ENCODE results near the gene TMED6. TPM values are rescaled to one million over a fixed set of nuclear protein-coding genes. Genes with fewer than 3 reads are reported as not detected.

TMED6 gene
- total RNA-seq, 1 experiment from 2014 or later, result 0.59 TPM

DNA sequence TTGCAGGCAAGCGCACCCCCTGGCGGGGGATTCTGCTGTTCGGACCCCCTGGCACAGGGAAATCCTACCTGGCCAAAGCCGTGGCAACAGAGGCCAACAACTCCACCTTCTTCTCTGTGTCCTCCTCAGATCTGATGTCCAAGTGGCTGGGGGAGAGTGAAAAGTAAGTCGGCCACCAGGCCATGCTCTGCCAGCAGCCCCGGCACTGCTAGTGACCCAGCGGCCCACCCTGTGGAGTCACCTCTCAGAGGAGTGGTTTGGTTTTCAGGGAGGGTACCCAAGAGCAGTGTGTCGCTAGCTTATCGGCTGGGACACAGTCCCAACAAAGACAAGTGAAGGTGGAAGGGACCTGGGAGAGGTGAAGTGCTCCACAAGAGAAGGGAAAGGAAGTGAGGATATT is 32.2 kb downstream of the TMED6 start:
- no peak overlapping the region for H3K4me3 ChIP-seq
- H4K20me1 ChIP-seq (ENCODE audit: insufficient read depth), result peaks cover 27% of the 10 kb centered on the region
- no peak overlapping the region for H3K27ac ChIP-seq
- no peak overlapping the region for H2AFZ ChIP-seq
- CTCF ChIA-PET, result no interaction called here
- no peaks in the 10 kb centered on the region for H3K4me1 ChIP-seq (replicated peaks; ENCODE audit: insufficient read depth)
- peaks cover 24% of the 10 kb centered on the region; the same call in 1 of the 2 replicates for H3K79me2 ChIP-seq (ENCODE audit: low read depth)
- peaks cover 11% of the 10 kb centered on the region; the same call in 1 of the 2 replicates for H3F3A ChIP-seq (ENCODE audit: insufficient read depth, low read depth)
- intact Hi-C loops (cut with micrococcal nuclease; ENCODE audit: unreplicated experiment), result no loop called here
- H3K9me2 ChIP-seq (ENCODE audit: insufficient read depth), result no peaks in the 10 kb centered on the region
- no TSS peak for BruUV-seq (replicated peaks)
- POLR2A ChIA-PET (ENCODE audit: unreplicated experiment), result no interaction called here
- no peaks in the 10 kb centered on the region for H3K9me3 ChIP-seq (ENCODE audit: insufficient read depth, low read depth)
- no peak overlapping the region for H3K4me2 ChIP-seq
- peaks cover 5% of the 10 kb centered on the region; the same call in 1 of the 2 replicates for H3K36me3 ChIP-seq (ENCODE audit: low read depth)
- TF ChIP-seq, protein P1, sequence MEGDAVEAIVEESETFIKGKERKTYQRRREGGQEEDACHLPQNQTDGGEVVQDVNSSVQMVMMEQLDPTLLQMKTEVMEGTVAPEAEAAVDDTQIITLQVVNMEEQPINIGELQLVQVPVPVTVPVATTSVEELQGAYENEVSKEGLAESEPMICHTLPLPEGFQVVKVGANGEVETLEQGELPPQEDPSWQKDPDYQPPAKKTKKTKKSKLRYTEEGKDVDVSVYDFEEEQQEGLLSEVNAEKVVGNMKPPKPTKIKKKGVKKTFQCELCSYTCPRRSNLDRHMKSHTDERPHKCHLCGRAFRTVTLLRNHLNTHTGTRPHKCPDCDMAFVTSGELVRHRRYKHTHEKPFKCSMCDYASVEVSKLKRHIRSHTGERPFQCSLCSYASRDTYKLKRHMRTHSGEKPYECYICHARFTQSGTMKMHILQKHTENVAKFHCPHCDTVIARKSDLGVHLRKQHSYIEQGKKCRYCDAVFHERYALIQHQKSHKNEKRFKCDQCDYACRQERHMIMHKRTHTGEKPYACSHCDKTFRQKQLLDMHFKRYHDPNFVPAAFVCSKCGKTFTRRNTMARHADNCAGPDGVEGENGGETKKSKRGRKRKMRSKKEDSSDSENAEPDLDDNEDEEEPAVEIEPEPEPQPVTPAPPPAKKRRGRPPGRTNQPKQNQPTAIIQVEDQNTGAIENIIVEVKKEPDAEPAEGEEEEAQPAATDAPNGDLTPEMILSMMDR (conservative IDR thresholded peaks at IDR 0.05), result no peak
- TF ChIP-seq EZH2 (IDR thresholded peaks at IDR 0.05; ENCODE audit: low read depth), result no peak
- no peak for DNase-seq
- no peaks in the 10 kb centered on the region for H3K27me3 ChIP-seq (ENCODE audit: insufficient read depth, low read depth)

DNA sequence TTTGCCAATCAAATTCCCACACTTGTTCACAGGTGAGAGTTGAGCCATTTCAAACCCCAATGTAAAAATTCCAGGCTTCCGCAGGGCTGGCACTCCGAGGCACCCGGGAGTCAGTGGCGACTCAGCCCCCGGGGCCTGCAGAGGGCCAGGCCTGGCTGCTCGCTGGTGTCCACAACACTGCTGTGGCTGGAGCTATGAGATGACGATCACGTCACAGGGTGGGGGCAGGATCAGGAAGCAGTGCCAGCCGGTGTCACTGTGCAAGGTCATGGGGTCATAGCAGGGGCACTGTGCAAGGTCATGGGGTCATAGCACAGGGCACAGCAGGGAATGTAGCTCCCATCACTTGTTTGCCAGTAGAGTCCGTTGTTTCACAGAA is 32.7 kb downstream of the TMED6 start:
- CTCF ChIA-PET, result no interaction called here
- no TSS peak for BruUV-seq (replicated peaks)
- no peak overlapping the region for H3K27ac ChIP-seq
- H3K27me3 ChIP-seq (ENCODE audit: insufficient read depth, low read depth), result no peaks in the 10 kb centered on the region
- H3K36me3 ChIP-seq (ENCODE audit: low read depth), result peaks cover 5% of the 10 kb centered on the region; the same call in 1 of the 2 replicates
- H3K4me3 ChIP-seq, result no peak overlapping the region
- no peaks in the 10 kb centered on the region for H3K4me1 ChIP-seq (replicated peaks; ENCODE audit: insufficient read depth)
- peaks cover 23% of the 10 kb centered on the region for H3K79me2 ChIP-seq (ENCODE audit: low read depth)
- H3K9me2 ChIP-seq (ENCODE audit: insufficient read depth), result no peaks in the 10 kb centered on the region
- TF ChIP-seq, protein P1 (conservative IDR thresholded peaks at IDR 0.05), result no peak
- no peak for TF ChIP-seq EZH2 (IDR thresholded peaks at IDR 0.05; ENCODE audit: low read depth)
- no peak for DNase-seq
- no peak overlapping the region for H2AFZ ChIP-seq
- peaks cover 23% of the 10 kb centered on the region for H4K20me1 ChIP-seq (ENCODE audit: insufficient read depth)
- H3F3A ChIP-seq (ENCODE audit: insufficient read depth, low read depth), result peaks cover 11% of the 10 kb centered on the region; the same call in 1 of the 2 replicates
- H3K4me2 ChIP-seq, result no peak overlapping the region
- intact Hi-C loops (cut with micrococcal nuclease; ENCODE audit: unreplicated experiment), result no loop called here
- POLR2A ChIA-PET (ENCODE audit: unreplicated experiment), result no interaction called here
- no peaks in the 10 kb centered on the region for H3K9me3 ChIP-seq (ENCODE audit: insufficient read depth, low read depth)

DNA sequence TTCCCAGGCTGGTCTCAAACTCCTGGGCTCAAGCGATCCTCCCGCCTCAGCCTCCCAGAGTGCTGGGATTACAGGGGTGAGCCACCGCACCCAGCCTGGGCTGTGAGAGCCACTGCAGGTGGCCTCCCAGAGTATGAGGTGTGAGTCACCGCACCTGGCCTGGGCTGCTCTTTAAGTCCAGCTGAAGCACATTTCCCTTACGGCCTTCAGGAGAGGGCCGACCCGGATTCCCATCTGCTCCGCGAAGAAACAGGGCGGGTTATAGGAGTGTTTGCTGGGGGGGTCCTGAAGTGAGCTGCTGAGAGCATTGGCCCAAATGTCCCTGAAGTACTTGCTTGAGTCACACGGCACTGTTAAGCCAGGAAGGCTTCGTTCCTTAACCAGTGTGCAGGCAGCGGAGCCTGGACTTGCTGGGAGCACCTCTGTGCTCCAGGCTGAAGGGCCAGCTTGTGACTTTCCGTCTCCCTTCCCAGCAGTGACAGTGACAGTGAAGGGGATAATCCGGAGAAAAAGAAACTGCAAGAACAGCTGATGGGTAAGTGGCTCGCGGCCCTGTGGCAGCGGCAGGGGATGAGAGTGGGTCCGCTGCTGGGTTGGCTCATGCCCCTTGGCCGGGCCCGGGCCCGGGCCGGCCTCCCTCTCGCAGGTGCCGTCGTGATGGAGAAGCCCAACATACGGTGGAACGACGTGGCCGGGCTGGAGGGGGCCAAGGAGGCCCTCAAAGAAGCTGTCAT is 33.2 kb downstream of the TMED6 start:
- Histone ChIP-seq H4K20me1 (ENCODE audit: insufficient read depth) (peaks cover 22% of the 10 kb centered on the region), H3F3A (ENCODE audit: insufficient read depth, low read depth) (peaks cover 13% of the 10 kb centered on the region; the same call in 1 of the 2 replicates), H3K79me2 (ENCODE audit: low read depth) (peaks cover 25% of the 10 kb centered on the region), H2AFZ (no peak overlapping the region), H3K27me3 (ENCODE audit: insufficient read depth, low read depth) (no peaks in the 10 kb centered on the region), H3K4me2 (no peak overlapping the region), H3K9me2 (ENCODE audit: insufficient read depth) (no peaks in the 10 kb centered on the region), H3K4me3 (no peak overlapping the region), H3K27ac (no peak overlapping the region), H3K9me3 (ENCODE audit: insufficient read depth, low read depth) (no peaks in the 10 kb centered on the region), H3K36me3 (ENCODE audit: low read depth) (peaks cover 8% of the 10 kb centered on the region), H3K4me1 (replicated peaks; ENCODE audit: insufficient read depth) (no peaks in the 10 kb centered on the region)
- DNase-seq, result no peak
- TF ChIP-seq, protein P1 (conservative IDR thresholded peaks at IDR 0.05), result no peak
- TF ChIP-seq EZH2 (IDR thresholded peaks at IDR 0.05; ENCODE audit: low read depth), result no peak
- ChIA-PET CTCF (no interaction called here), POLR2A (ENCODE audit: unreplicated experiment) (interaction anchor here (0.6 kb wide), 1 partner anchor 23 kb away, joined by 4 read pairs; no protein-coding TSS in a partner anchor)
- no TSS peak for BruUV-seq (replicated peaks)
- intact Hi-C loops (cut with micrococcal nuclease; ENCODE audit: unreplicated experiment), result no loop called here

All from PC-9 (cell line).